Testis (tissue), 3 donors: ENCODE results near the gene ATXN7L1. TPM values are rescaled to one million over a fixed set of nuclear protein-coding genes. Genes with fewer than 3 reads are reported as not detected.

Source experiments
- DNase-seq: peaks from one replicate; pipeline ENCODE4 v3.0.0-alpha.2; 2019
- H3K27ac ChIP-seq, 2 donors: fragments of 200-600 bp; sonication (generic); one replicate each; pipeline ENCODE4 v1.5.1; 2019
- H3K27me3 ChIP-seq: fragments of 200-600 bp; sonication (generic); one replicate; pipeline ENCODE4 v1.5.1; 2019
- H3K36me3 ChIP-seq: fragments of 200-600 bp; sonication (generic); one replicate; pipeline ENCODE4 v1.5.1; 2017; ENCODE audit warnings: low read depth; ENCODE audit errors: missing control alignments
- H3K4me1 ChIP-seq: fragments of 200-600 bp; sonication (generic); one replicate; pipeline ENCODE4 v1.5.1; 2019
- H3K4me3 ChIP-seq, 2 donors: fragments of 200-600 bp; sonication (generic); one replicate each; pipeline ENCODE4 v1.5.1; 2017 to 2019
- H3K9me3 ChIP-seq: fragments of 200-600 bp; sonication (generic); one replicate; pipeline ENCODE4 v1.5.1; 2017
- POLR2A ChIP-seq: fragments of 450-650 bp; IDR thresholded peaks from one replicate; pipeline ENCODE4 v1.6.1; 2017; ENCODE audit warnings: antibody characterized with exemption, mild to moderate bottlenecking, moderate library complexity
- WGBS, 2 donors: methylation state at CpG; one replicate each; pipeline ENCODE4 v1.1.5; 2018; 5-methylcytosine and 5-hydroxymethylcytosine counted together
- intact Hi-C: fragments of 100-400 bp; cut with DNase I; formaldehyde crosslinking; loops from one replicate; pipeline ENCODE4 v1.15.1; 2023; ENCODE audit warnings: low total_unique reads
- polyA plus RNA-seq: library from polyadenylated mRNA; stranded (reverse); fragments of 350-450 nt; fragmentation: Illumina TruSeq; extraction: RNeasy Lipid Tissue Mini Kit (QIAGEN cat#74804); gene quantifications from one replicate; pipeline ENCODE4 v1.2.3, GENCODE V29; 2014; ENCODE audit warnings: low read depth, low replicate concordance; ENCODE audit not compliant: insufficient read depth
- total RNA-seq, 2 donors: library from RNA; depleted of rRNA; stranded (reverse); fragments of >200 nt; gene quantifications; one replicate each; pipeline ENCODE4 v1.2.3, GENCODE V29; 2016
- TF ChIP-seq, protein P1 (sequence below), 3 experiments: fragments of 450-650 bp in 2 of 3; fragments of 200-600 bp in 1 of 3; sonication (generic) in 1 of 3; IDR thresholded peaks; one replicate each; pipeline ENCODE4 v1.5.1; 2016 to 2019; ENCODE audit warnings: antibody characterized with exemption in 3 of 3, mild to moderate bottlenecking in 2 of 3, moderate library complexity in 1 of 3

The ATXN7L1 gene
- total and polyA plus RNA-seq, 3 donors from 2014 or later, result 35.7 to 61.7 (median 35.9) TPM

DNA sequence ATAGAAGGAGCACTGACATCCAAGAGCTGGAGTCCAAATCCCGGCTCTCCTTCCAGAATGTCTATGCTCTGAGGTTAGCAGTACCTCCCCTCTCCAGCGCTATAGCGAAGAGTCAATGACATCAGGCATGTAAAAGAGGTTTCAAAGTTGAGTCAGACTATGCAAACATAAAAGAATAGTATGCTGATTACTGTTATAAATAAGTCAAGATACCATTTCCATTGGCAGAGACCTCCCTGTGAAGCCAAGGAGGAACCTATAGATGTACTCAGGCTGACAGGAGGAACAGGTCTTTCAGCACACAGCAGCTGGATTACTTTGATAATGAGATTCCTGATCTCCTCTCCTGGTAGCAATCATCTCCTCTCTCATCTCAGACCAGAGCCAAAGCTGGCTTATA, 191.2 kb downstream of the ATXN7L1 start:
- Histone ChIP-seq H3K27ac (no peak overlapping the region), H3K4me3 (no peak overlapping the region), H3K27me3 (no peaks in the 10 kb centered on the region), H3K36me3 (no peaks in the 10 kb centered on the region), H3K9me3 (no peaks in the 10 kb centered on the region), H3K4me1 (peaks cover 4% of the 10 kb centered on the region)
- 96% methylated on average over 3 of the region's 3 CpGs for WGBS, 2 donors
- intact Hi-C loops, result no loop called here
- DNase-seq, result no peak
- TF ChIP-seq POLR2A, result no peak
- TF ChIP-seq, protein P1, sequence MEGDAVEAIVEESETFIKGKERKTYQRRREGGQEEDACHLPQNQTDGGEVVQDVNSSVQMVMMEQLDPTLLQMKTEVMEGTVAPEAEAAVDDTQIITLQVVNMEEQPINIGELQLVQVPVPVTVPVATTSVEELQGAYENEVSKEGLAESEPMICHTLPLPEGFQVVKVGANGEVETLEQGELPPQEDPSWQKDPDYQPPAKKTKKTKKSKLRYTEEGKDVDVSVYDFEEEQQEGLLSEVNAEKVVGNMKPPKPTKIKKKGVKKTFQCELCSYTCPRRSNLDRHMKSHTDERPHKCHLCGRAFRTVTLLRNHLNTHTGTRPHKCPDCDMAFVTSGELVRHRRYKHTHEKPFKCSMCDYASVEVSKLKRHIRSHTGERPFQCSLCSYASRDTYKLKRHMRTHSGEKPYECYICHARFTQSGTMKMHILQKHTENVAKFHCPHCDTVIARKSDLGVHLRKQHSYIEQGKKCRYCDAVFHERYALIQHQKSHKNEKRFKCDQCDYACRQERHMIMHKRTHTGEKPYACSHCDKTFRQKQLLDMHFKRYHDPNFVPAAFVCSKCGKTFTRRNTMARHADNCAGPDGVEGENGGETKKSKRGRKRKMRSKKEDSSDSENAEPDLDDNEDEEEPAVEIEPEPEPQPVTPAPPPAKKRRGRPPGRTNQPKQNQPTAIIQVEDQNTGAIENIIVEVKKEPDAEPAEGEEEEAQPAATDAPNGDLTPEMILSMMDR (IDR thresholded peaks at IDR 0.05), result no peak

DNA sequence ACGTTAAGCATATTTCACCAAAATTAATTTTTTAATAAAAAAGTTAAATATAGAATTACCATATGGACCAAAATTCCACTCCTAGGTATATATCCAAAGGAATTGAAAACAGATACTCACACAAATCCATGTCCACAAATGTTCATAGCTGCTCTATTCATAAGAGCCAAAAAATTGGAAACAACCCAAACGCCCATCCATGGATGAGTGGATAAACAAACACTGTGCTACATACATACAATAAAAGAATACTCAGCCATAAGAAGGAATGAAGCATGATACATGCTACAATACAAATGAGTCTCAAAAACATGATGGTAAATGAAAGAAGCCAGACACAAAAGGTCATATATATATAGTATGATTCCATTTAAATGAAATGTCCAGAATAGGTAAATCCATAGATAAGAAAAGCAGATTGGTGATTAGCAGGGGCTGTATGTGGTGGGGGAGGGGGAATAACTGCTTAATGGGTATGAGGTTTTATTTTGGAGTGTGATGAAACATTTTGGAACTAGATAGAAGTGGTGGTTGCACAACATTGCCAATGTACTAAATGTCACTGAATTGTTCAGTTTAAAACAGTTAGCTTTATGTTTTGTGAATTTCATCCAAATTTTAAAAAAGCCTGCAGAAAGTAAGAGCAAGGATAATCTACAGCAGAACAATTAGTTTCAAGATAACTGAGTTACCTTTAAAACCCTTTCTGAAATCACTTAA, 193.9 kb downstream of the ATXN7L1 start:
- TF ChIP-seq POLR2A, result no peak
- TF ChIP-seq, protein P1 (IDR thresholded peaks at IDR 0.05), result no peak
- no peak for DNase-seq
- Histone ChIP-seq H3K4me1 (peaks cover 14% of the 10 kb centered on the region), H3K27ac (no peak overlapping the region), H3K4me3 (no peak overlapping the region), H3K27me3 (no peaks in the 10 kb centered on the region), H3K36me3 (no peaks in the 10 kb centered on the region), H3K9me3 (no peaks in the 10 kb centered on the region)
- WGBS, 2 donors, result 89% methylated on average over 2 of the region's 2 CpGs
- intact Hi-C loops, result no loop called here

DNA sequence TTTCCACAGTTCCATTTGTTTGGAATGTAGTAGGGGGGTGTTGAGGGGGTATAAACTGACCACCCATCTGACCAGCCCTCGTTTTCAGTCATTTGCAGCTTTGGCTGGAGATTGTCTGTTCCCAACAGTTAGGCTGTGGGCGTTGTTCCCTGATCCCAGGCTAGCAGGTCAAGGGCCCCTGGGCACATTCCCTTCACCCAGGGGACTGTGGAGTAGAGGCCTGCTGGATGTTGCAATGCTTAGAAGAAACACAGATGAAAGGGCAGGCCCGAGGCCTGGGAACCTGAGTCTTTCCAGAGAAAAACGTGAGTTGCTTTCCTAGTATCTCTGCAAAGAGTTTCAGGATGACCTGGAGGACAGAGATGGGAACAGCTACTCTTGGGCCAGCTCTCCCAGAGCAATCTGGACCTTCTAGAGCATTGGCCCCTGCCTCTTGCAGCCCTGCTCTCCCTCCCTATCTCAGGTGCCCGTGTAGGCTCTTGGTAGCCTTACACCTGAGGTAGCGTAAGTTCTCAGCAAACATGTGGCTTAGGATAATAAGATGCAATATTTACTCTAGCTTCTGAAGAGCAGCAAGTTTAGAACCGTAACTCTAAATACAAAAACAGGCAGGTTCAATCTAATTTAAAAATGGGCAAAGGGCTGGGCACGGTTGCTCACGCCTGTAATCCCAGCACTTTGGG, 195.8 kb downstream of the ATXN7L1 start:
- WGBS, 2 donors, result 69 to 71% methylated on average over 8 to 9 of the region's 9 CpGs
- intact Hi-C loops, result no loop called here
- no peak overlapping the region for H3K4me3 ChIP-seq
- peak; percentile 69 for DNase-seq
- TF ChIP-seq, protein P1 (IDR thresholded peaks at IDR 0.05), result no peak
- no peak for TF ChIP-seq POLR2A
- H3K27ac ChIP-seq, result peak overlapping the region in 1 of 2 donors; percentile 65
- no peaks in the 10 kb centered on the region for H3K27me3 ChIP-seq
- H3K4me1 ChIP-seq, result peaks cover 14% of the 10 kb centered on the region
- no peaks in the 10 kb centered on the region for H3K36me3 ChIP-seq
- H3K9me3 ChIP-seq, result no peaks in the 10 kb centered on the region

DNA sequence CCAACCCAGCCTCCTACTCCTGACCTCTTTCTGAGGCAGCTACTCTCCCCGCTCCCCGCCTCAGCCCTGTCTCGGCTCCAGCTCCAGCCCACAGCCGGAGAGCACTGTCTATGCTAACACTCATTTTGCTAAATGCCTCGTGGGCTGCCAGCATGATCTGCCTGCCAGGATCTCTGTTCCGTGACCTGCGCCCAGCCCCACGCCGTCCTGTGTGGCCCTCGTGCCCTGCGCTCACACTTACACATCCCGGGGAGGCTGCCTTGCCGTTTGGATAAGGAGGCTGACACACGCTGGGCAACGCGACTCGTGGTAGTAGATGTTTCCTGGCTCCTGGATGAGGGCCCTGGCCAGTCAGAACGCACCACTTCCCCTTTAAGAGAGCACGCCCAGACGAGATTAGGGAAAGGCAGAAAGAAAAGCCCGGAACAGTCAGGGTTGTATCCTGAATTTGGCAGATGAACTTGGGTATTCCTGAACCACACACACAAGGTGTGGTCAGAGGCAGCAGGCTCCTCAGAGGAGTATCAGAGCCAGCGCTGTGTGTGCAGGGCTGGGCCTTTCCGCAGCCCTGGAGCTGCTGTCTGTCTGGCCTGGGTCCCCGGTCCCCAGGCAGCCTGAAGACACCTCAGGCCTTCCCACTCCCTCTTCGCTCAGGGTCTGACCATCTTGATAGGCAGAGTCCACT, 197.4 kb downstream of the ATXN7L1 start:
- H3K4me3 ChIP-seq, result no peak overlapping the region
- WGBS, 2 donors, result 36 to 62% methylated on average over 16 to 25 of the region's 25 CpGs
- intact Hi-C loops, result no loop called here

More for the DNA sequence above, 197.4 kb downstream of the ATXN7L1 start:
- TF ChIP-seq, protein P1 (IDR thresholded peaks at IDR 0.05), result no peak
- H3K27ac ChIP-seq, result peak overlapping the region; percentile 6 to 74
- no peaks in the 10 kb centered on the region for H3K27me3 ChIP-seq
- no peaks in the 10 kb centered on the region for H3K9me3 ChIP-seq
- peaks cover 14% of the 10 kb centered on the region for H3K4me1 ChIP-seq
- H3K36me3 ChIP-seq, result no peaks in the 10 kb centered on the region
- peak; percentile 77 for DNase-seq
